Measurements from ENCODE around the gene NEDD4L.
"Not testable (repeated sequence)": the region's sequence is repeated elsewhere in the genome, so short reads cannot be mapped to it uniquely, and the experiment has no call there.

Gene NEDD4L

DNA sequence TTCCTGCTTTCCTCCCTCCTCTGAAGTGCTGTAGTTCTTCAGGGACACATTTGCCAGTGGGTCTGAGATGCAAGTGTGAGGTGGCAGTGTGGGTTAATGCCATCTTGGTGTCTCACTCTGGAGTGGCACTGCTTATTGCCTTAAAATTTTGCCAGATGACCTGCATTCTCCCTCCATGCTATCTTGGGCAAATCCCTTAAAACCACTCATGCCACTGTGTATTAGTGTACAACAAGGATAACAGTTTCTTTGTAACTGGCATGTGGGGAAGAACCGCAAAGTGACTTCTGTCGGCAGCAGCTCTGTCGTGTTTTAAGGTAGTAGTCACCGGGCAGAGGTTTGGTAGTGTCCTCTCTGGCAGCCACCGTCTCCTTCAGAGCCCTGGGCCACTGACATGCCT, 124.2 kb downstream of the NEDD4L start:
- no peak for DNase-seq (ENCODE audit: low spot score)
- in situ Hi-C loops (cut with MboI; ENCODE audit: low pct_unique_long_range_greater_than_20kb, low sequenced_read_pairs, unreplicated experiment): no loop called here
- TF ChIP-seq, protein P1, sequence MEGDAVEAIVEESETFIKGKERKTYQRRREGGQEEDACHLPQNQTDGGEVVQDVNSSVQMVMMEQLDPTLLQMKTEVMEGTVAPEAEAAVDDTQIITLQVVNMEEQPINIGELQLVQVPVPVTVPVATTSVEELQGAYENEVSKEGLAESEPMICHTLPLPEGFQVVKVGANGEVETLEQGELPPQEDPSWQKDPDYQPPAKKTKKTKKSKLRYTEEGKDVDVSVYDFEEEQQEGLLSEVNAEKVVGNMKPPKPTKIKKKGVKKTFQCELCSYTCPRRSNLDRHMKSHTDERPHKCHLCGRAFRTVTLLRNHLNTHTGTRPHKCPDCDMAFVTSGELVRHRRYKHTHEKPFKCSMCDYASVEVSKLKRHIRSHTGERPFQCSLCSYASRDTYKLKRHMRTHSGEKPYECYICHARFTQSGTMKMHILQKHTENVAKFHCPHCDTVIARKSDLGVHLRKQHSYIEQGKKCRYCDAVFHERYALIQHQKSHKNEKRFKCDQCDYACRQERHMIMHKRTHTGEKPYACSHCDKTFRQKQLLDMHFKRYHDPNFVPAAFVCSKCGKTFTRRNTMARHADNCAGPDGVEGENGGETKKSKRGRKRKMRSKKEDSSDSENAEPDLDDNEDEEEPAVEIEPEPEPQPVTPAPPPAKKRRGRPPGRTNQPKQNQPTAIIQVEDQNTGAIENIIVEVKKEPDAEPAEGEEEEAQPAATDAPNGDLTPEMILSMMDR (IDR thresholded peaks at IDR 0.05; ENCODE audit: extremely low read depth, insufficient read depth, missing control alignments): no peak

- TF ChIP-seq, protein P1 (IDR thresholded peaks at IDR 0.05; ENCODE audit: extremely low read depth, insufficient read depth, missing control alignments): no peak
- no peak for DNase-seq (ENCODE audit: low spot score)
- in situ Hi-C loops (cut with MboI; ENCODE audit: low pct_unique_long_range_greater_than_20kb, low sequenced_read_pairs, unreplicated experiment): no loop called here
Observed at GRCh38 chr18:58168993-58169392, 125.0 kb downstream of the NEDD4L start.

GRCh38 chr18:58169472-58169871, 125.4 kb downstream of the NEDD4L start:
- in situ Hi-C loops (cut with MboI; ENCODE audit: low pct_unique_long_range_greater_than_20kb, low sequenced_read_pairs, unreplicated experiment): no loop called here
- TF ChIP-seq, protein P1 (IDR thresholded peaks at IDR 0.05; ENCODE audit: extremely low read depth, insufficient read depth, missing control alignments): no peak

GRCh38 chr18:58170036-58170435, 126.0 kb downstream of the NEDD4L start:
- in situ Hi-C loops (cut with MboI; ENCODE audit: low pct_unique_long_range_greater_than_20kb, low sequenced_read_pairs, unreplicated experiment); DNase-seq (ENCODE audit: low spot score): not testable (repeated sequence)

More at GRCh38 chr18:58169472-58169871, 125.4 kb downstream of the NEDD4L start:
- no peak for DNase-seq (ENCODE audit: low spot score)

DNA sequence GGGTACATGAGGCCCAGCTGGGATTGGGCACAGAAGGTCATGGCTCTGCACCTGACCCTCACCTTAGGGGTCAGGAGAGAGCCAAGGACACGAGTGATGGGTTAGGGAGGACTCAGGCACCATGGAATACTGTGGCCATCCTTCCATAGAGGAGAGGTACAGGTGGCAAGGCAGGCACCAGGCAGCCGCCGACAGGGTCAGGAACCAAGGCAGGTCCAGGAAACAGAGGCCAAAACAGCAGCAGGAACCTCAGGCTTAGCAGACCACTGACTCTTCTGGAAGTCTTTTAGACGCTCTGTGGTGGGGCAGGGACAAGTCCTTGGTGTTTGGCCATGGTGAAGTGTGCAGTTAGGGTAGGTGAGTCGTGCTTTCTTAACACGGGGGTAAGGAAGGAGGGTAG, 128.0 kb downstream of the NEDD4L start:
- in situ Hi-C loops (cut with MboI; ENCODE audit: low pct_unique_long_range_greater_than_20kb, low sequenced_read_pairs, unreplicated experiment): no loop called here
- DNase-seq (ENCODE audit: low spot score): no peak
- TF ChIP-seq, protein P1 (IDR thresholded peaks at IDR 0.05; ENCODE audit: extremely low read depth, insufficient read depth, missing control alignments): no peak

- TF ChIP-seq, protein P1 (IDR thresholded peaks at IDR 0.05; ENCODE audit: extremely low read depth, insufficient read depth, missing control alignments): no peak
- in situ Hi-C loops (cut with MboI; ENCODE audit: low pct_unique_long_range_greater_than_20kb, low sequenced_read_pairs, unreplicated experiment): no loop called here
- no peak for DNase-seq (ENCODE audit: low spot score)
Observed at GRCh38 chr18:58174285-58174684, 130.3 kb downstream of the NEDD4L start.

DNA sequence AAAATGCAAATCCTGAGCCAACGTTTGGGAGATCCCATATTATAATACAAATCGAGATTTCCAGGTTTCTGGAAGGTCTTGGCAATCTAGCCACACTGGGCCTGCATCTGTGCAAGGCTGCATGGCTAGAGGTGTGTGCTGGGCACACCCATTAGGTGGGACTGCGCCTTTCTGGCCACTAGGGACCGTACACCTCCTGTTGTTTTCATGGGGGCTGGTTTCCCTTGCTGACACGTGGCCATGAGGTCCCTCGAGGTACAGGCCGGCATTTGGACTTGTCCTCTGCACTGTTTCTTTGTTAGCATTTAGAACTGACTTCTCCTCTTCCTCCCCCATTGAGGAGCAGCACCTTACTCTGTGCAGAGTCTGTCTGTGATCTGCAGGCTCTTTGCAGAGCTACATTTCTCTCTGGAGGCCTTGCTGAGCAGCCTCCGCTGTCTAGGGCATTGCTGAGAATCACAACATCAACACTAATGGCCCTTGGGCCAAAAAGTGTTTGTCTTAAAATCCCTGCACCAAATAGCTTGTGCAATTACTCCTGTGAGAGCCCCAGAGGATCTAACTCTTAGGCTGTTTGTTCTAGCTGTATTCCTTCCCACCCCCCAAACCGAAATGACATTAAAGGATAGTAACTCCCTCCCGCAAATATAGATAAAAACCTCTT, 131.2 kb downstream of the NEDD4L start:
- no peak for DNase-seq (ENCODE audit: low spot score)
- in situ Hi-C loops (cut with MboI; ENCODE audit: low pct_unique_long_range_greater_than_20kb, low sequenced_read_pairs, unreplicated experiment): no loop called here
- TF ChIP-seq, protein P1 (IDR thresholded peaks at IDR 0.05; ENCODE audit: extremely low read depth, insufficient read depth, missing control alignments): no peak

Measured in GM13977 (cell line).